ENCODE results near the gene METTL15. TPM values are rescaled to one million over a fixed set of nuclear protein-coding genes. Genes with fewer than 3 reads are reported as not detected.

The METTL15 gene, protein sequence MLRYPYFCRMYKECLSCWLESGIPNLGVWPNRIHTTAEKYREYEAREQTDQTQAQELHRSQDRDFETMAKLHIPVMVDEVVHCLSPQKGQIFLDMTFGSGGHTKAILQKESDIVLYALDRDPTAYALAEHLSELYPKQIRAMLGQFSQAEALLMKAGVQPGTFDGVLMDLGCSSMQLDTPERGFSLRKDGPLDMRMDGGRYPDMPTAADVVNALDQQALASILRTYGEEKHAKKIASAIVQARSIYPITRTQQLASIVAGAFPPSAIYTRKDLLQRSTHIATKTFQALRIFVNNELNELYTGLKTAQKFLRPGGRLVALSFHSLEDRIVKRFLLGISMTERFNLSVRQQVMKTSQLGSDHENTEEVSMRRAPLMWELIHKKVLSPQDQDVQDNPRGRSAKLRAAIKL
- 9.7 and 11.8 TPM in 2 replicates for total RNA-seq

DNA sequence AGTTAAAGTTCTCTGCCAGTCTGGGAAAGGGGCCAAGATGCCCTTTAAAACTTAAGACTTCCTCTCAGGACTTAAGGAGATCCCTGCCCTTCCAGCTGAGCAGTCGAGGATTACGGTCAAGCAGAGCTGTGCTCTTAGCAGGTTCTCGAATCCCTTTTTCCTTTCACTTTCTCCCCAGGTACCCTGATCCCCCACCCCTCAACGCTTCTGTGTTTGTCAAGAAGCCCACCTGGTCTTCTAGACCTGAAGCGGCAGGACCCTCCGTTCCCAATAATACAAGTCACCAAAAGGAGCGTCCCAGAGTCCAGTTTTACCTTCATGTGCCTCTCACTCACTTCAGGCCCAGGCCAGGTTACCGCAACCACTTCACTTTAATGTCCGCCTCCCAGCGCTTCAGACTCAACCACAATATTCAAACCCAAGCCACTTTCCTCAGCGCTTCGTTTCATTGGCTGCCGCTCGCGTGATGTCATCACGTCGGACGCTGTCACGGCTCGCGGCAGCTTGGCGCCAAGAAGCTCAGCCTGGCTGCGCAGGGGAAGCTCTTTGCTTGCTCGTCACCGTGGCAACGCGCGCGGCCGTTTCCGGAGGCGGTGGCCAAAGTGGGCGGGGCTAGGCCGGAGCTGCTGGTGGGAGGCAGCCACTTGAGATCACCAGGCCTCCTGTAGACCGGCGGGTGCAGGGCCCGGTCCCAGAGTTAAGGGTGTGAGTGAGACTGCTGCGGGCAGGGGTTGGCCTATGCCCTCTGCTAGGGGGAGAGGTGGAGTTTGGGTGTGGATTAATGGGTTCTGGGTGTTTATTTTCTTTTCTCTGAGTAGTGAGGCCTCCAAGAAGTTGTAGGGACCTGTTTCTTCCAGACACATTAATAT is at the start of gene METTL15, which contains the start of gene KIF18A:
Gene METTL15, plus strand, starts transcription at position 639 of the 869 bp plus-strand sequence. CDS start 4,947 bp downstream, outside the sequence.
Gene KIF18A, minus strand, starts transcription at position 407 of the 869 bp plus-strand sequence. CDS start 10,209 bp downstream, outside the sequence.

Other genes starting within 250 kb of the METTL15 start
- 2.4 and 3.4 TPM in 2 replicates for gene KIF18A, start 232 bp upstream of the METTL15 start, total RNA-seq